ENCODE data around the gene CLPX.
"Not testable (repeated sequence)": the region's sequence is repeated elsewhere in the genome, so short reads cannot be mapped to it uniquely, and the experiment has no call there.

CLPX gene

DNA sequence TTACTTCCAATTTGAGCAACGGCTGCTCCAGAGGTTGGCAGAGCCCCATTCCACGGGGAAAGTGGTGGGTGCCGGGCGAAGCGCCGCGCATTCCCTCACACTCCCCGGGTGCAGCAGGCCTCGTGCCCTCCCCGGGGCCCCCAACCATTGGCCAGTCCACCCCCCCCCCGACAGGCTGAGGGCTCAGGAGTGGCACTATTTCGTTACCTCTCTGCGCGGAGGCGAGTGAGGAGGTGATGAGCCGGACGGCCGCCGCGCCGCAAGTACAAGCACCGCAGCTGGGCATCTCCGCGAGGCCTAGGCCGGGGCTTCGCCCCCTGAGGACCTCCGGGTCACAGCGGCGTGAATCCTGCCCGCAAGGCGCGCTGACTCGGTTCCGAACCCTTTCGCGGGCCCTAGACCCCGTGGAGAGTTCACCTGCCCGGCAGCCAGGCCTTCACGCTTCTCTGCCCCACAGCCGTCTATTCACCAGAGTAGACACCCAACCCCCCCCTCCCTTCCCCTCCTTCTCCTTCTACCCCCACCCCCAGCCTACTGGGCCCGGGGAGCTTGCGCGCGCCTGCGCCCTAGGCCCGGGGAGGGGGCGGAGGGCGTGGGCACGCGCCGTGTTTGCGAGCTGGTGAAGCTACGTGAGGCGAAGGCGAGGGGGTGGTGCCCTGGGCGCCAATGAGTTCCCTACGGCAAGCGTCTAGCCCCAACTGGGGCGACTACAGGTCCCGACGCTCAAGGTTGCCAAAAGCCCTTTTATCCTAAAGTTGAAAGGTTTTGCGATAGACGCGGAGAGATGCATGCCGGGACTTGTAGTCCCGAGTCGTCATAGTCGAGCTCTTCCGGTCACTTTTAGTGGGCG is at the start of gene CLPX:
TSS of gene CLPX (minus strand) at position 475 of the 850 bp plus-strand sequence. CDS start at position 286, 189 bp downstream.
- peak; percentile 88 to 91 for DNase-seq

DNA sequence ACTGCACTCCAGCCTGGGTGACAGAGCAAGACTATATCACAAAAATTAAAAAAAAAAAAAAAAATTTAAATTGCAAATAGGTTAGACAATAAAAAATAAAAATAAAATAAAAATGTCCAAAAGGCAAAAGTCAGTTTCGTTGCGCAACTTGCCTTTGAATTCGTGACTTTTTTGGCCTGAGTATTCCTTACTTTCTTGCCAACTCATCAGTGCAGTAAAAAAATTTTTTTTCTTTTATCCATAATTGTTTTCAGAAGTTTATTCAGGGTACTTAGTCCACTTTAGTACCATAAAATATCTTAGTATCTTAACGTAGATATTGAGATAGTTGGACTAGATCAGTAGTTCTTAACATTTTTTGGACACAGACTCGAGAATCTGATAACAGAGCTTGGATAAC is 48.6 kb upstream of the CLPX start:
- DNase-seq, result no peak

DNA sequence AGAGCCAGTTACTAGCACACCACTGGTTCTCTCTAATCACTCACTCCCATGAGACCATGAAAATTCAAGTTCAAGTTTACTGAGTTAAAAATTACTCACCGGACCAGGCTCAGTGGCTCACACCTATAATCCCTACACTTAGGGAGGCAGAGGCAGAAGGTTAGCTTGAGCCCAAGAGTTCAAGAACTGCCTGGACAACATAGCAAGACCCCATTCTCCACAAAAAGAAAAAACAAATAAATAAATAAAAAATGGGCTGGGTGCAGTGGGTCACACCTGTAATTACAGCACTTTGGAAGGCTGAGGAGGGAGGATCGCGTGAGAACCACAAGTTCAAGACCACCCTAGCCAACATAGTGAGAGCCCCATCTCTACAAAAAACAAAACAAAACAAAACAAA is 47.4 kb upstream of the CLPX start:
- DNase-seq, result no peak

DNA sequence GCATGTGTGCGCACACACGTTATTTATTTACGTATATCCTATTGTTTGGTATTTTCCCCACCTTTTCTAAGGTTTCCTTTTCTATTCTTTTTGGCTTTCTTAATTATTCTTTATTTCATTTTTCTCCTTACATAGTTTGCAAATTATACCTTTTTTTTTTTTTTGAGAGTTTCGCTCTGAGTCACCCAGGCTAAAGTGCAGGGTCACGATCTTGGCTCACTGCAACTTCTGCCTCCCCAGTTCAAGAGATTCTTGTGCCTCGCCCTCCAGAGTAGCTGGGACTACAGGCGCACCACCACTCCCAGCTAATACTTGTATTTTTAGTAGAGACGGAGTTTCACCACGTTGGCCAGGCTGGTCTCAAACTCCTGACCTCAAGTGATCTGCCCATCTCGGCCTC is 46.2 kb upstream of the CLPX start:
- no peak for DNase-seq

DNA sequence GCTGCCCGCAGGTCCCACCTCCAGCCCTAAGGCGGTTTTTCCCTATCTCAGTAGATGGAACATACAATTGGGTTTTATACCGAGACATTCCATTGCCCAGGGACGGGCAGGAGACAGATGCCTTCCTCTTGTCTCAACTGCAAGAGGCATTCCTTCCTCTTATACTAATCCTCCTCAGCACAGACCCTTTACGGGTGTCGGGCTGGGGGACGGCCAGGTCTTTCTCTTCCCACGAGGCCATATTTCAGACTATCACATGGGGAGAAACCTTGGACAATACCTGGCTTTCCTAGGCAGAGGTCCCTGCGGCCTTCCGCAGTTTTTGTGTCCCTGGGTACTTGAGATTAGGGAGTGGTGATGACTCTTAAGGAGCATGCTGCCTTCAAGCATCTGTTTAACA is 41.8 kb upstream of the CLPX start:
- DNase-seq, result not testable (repeated sequence)

DNA sequence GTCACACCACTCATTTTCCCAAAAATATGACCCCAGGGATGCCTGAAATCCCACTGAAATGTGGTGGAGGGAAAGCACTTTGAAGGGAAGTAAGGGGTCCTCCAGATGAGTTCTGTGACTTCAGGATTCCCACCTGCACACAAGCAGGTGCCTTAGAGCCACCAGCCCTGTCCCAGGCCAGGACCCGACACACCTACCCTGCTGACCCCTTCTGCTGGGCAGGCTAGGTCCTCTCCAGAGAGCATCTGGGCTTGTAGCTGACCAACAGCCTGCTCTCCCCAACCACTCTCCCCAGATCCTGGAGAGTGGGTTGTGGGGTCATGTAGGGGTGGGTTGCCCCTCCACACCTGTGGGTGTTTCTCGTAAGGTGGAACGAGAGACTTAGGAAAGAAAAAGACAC is 41.1 kb upstream of the CLPX start:
- no peak for DNase-seq

DNA sequence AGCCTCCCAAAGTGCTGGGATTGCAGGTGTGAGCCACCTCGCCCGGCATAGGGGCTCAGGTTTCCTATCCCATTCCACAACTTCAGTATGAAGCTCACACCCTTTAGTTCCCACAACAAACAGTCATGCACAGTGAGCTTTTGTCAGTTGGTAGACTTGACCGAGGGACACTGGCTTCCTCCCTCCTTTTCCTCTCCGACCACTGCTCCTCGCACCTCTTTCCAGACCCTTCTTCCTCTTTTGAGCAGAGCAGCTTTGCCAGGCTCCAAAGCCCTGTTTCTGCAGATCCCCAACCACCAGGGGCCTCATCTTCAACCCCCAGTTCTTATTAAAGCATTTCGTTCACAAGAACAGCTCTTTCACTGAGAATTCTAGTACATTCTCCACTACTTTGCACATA is 38.9 kb upstream of the CLPX start:
- DNase-seq, result no peak

DNA sequence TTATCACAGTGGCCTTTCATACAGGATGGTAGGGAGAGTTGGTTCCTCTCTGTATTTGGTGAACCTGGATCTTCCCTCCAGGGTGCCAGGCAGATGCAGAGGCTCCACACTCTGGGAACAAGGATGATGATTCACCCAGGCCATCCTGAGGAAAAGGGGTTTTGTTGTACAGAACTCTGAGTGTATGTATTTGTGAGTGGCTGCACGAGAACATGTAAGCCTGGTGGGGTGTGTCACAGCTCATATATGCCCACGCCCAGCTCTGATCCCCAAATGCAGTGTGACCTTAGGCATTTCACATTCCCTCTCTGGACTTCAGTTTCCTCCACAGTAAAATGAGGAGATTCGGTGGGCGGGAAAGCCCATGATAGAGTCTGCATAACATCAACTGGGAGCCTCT is 37.7 kb upstream of the CLPX start:
- no peak for DNase-seq

DNA sequence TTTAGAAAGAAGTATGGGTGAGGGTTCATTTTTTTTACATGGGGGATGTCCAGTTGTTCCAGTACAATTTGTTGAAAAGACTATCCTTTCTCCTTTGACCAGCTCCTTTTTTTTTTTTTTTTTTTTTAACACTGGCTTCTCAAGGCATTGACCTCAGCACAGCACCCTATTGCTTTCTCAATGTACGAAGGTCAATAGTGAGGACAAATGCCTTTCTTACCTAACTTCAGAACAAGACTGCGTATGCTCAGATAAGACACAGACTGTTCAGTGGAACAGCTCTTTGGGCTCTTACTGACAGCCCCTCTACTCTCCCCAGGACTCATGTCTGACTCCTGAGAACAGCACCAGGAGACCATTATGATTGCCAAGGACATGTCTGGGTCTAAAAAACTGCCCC is 36.6 kb upstream of the CLPX start:
- no peak for DNase-seq

DNA sequence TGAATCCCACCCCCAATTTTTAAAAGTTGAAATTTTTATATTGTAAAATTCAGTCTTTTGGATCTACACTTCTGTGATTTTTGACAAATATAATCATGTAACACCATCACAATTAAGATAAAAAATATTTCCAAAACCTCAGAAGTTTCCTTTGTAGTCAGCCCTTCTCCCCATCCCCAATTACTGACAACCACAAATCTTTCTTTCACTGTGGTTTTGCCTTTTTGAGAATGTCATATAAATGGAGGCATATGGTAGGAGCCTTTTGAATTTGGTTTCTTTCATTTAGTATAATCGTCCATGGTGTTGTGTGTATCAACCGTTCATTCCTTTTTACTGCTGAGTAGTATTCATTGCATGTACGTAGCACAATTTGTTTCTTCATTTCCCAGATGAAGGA is 34.0 kb upstream of the CLPX start:
- DNase-seq, result no peak

DNA sequence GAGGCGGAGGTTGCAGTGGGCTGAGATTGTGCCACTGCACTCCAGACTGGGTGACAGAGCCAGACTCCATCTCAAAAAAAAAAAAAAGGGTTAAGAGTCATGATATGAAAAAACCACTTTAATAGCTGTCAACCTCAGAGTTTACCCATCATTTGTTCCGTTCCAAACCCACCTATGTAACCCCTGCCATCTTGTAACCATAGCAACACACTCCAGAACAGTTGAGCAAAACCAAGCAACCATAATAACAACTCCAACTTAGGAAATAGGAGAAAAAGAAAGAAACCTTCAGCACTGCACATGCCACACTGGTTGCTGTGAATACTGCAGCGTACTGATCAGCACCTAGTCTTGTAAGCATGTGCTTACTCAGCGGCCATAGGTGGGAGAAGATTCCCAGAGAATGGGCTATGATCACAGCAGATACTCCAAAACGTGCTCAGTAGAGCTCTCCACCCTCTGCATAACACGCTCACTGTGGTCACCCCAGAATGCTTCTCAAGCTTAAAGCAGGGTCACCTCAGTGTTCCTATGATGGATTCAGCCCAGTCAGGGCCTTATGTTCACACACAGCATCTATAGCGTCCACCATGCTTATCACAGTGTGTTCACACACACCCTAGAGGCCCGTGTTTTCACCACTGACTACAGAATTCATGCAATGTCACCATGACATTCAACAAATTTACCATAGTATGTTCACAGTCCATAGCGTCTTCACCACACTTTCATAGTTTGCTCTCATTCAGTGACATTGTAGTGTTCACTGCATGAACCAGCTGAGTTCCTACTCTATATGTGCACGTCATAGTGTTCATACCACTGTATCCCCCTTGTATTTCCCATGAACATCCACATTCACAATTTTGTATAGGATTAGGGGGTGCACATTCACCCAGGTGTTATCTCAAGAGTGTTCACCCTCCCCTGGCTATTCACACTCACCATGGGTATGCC is 32.7 kb upstream of the CLPX start:
- DNase-seq, result no peak

DNA sequence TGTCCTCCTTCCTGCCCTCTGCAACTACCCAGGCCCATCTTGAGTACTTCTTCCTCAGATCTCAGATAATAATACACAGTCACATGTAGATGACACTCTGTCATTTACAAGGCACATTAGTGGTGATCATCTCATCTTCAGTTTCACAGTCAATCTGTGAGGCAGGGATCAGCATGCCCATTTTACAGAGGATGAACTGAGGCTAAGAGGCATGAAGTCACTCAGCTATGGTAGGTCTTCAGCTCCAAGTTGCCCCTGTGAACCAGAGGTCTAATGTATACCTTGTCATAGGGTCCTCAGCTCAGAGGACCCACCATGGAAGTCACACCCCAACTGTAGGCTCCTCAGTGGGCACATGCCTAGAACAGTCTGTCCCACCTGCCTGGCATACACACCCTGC is 30.4 kb upstream of the CLPX start:
- DNase-seq, result no peak

DNA sequence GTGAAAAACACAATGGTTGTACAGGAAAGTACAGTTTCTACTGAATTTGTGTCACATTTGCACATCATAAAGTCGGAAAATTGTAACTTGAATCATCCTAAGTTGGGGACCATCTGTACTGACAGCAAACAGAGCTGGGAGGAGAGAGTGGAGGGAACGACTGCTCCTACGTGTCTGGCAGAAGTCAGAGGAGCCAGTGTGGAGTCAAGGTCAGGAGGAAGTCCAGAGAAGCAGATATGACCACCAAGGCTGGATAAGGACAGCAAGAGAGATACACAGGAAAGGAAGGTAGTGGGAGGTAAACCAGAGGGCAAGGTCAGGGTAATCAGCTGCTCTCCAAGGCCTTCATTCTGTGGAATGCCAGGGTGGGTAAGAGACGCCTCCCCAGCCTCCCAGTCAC is 28.9 kb upstream of the CLPX start:
- DNase-seq, result no peak

DNA sequence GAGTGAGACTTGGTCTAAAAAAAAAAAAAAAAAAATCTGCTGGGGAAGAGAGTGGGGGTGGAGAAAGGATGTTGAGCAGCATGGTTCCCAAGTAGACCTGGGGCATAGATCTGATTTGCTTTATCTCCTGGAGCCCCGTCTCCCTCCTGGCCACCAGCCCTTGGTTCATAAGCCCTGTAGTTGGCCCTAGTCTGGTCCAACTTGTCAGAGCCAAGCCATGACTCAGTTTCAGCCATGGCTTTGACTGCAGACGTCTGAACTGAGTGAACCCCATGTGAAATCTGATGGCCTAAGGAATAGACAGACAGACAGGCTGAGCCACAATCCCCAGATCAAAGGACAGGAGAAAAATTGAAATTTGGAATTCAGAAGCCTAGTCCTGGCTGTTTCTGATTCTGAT is 28.1 kb upstream of the CLPX start:
- no peak for DNase-seq

DNA sequence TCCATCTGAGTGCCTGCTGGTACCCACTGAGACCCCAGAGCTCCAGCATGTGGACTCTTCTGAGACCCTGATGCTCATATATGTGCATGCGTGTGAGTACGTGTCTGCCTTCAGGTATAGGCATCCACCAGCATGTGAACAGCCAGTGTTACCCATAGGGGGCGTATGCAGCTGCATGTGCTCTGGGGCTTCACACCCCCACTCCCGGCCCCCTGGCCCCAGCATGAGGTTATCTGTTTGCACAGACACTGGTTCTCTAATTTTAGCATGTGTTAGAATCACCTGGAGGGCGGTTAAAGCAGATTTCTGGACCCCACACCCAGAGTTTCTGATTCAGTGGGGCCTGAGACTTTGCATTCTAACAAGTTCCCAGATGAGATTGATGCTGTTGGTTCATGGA is 27.0 kb upstream of the CLPX start:
- DNase-seq, result peak; percentile 59 to 68

DNA sequence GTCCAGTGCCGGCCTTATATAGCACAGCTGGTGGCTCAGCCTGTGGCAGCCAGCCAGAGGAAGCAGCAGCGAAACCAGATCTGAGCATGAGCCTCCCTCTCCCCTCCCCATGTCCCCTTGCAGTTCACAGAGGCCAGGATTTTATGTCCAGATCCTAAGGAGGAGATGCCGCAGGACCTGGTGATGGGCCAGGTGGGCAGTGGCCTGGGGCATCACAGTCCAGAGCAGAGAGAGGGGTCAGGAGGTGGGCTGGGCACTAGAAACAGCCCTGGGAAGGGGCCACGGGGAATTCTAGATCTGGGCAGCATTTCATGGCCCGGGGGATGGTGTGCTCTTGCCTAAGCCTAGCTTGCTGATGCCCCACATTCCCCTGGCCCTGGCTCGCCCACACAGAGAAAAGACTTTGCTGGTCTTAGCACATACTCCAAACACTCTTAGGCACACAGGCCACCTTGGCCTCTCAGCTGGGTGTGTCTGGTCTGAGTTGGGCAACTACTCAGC is 26.4 kb upstream of the CLPX start:
- no peak for DNase-seq

DNA sequence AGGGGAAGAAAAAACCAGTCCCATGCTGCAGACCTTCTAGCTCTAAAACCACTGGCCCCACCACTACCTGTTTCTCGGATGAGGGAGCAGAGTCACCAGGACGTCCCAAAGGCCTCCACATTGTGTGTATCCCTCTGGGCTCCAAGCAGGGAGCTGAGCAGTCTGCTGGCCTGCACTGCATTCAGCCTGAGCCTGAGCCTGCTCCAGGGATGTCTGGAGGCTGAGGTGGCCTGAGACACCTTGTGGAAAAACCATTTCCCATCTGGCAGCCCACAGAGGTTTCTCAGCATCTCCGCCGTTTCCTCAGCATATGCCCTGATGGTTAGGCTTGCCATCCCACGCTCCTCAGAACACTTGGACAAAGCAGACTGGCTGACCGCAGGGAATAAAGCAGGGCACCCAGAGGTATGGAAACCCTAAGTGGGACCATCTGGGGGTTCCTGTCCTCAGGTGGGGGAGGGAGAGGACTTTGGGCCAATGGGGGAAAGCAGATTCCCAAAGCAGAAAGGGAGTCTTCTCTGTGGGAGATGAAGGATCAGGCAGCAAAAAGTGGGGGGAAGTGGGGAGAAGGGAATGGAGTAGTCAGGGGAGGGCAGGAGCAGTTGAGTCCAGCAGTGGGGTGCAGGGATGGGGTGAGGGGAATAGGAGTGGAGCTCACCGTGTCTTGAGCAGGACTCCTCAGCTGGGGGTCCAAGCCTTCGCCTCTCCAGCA is 25.8 kb upstream of the CLPX start, which contains the start of gene CILP:
TSS of gene CILP (minus strand) at position 704 of the 712 bp plus-strand sequence. CDS start 1,718 bp downstream, outside the sequence.
- DNase-seq, result no peak

DNA sequence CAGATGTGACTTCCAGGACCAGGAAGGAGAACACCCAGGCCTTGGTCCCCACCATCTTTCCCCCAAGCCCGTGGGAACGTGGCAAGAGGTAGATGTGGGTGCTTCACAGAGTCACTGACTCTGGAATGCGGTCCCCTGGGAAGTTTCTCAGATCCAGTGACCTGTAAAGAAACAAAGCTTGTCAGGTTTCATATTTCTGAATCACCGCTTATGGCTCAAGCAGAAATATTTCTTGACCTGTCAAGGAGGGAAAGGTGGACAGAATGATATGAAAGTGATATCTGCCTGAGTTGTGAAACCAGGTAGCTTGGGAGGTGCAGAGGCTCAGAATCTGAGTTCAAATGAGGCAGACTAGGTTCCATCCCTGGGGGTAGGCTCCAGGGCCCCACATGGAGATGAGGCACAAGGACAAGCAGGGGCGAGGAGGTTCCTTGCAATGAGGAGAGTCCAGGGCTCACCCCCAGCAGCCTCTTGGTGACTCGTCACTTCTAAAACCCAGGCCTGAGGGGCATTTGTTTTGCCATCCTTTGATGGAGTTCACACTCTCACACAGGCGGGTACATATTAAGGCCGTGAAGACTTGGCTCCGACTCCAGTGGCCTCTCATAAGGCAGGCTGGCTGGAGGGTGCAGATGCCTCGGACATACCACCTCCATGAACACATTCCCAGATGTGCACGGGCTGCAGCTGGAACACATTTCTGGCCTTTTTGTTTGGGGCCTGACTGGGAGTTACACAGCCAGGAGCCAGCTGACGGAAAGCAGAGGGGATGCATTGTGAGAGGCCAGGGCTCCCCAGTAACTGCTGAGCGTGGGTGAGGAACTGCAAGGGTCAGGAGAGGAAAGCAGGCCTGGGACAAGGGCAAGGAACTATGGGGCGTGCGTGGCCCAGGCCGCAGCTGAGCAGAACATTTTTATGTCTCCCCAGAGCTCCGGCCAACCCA is 24.8 kb upstream of the CLPX start:
- DNase-seq, result no peak

DNA sequence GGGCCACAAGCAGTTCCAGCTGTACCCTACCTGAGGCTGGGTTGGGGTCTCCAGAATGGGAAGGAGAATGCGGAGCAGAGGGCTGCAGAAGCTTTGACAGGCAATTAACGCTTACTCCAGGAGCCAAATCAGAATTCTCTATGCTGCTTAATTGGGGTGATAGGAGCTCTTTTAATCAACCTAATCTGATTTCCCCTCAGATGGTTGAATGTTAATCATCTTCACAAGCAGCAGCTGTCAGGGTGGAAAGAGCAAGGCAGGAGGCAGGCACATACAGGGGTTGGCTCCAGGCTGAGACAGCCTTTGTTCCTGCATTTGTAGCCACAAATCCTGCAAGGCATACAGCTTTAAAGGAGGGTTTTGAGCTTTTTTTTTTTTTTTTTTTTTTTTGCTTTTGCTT is 23.5 kb upstream of the CLPX start:
- DNase-seq, result no peak

DNA sequence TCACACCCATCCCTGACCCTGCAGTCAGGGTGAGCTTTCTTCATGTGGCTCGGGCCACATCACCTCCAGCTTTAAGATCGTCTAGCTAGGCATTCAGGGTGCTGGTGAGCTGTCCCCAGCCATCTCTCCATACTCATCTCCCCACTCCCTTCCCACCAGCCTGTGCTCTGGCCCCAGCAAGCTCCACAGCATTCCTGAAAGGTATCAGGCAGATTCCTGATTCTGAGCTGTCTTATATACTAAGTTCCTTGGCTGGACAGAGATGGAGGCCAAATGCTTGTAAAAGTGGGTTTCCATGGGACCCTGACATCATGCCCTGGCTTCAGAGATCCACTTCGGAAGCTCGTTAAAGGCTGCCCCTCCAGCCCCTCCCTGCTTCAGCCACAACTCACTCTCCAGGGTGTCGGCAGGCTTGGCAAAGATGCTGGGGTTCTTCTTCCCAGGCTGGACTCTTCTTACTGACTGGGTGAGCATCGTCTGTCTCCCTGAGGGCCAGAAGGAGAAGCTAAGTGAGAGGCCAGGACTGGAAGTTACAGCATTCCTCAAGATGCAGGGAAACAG is 22.2 kb upstream of the CLPX start:
- no peak for DNase-seq

DNA sequence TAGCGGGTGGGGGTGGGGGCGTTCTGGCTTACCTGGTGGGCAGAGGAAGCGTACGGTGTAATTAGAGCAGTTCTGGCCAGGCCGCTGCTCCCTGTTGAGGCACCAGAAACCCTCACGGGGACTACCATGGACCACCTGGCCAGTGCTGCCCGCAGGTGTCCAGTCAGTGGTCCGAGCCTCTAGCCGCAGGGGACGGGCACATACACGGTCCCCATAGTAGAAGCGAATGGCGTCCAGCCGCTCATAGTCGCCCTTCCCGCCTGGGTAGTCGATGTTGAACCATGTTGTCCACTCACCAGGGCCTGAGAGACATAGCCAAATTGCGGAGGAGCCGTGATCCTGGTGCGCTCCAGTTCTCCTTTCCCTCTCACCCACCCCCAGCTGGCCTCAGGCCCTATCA is 21.6 kb upstream of the CLPX start:
- DNase-seq, result no peak
